ENCODE measurements around the gene QKI.

GRCh38 chr6:163405412-163406309 lies 8.9 kb upstream of the QKI start:
- TF ChIP-seq POLR2A (IDR thresholded peaks at IDR 0.05; ENCODE audit: low read depth, low read length) (no peak), POLR2AphosphoS5 (IDR thresholded peaks at IDR 0.05; ENCODE audit: low read depth, low read length) (no peak), TAF1 (IDR thresholded peaks at IDR 0.05; ENCODE audit: low read depth, low read length) (0 out of 2 replicates have a peak, but pooled peaks have one; percentile 38)

Data from GM12891 (cell line).